HEK293 (cell line): ENCODE data around the gene OLFM3.

Experiments used
- CTCF ChIA-PET: fragments of 350-600 bp; formaldehyde crosslinking; extraction: SDS; loops from one replicate; lab custom pipeline; 2021; ENCODE audit warnings: antibody characterized with exemption; lab: Yijun Ruan, JAX
- POLR2A ChIA-PET: fragments of 300-600 bp; formaldehyde crosslinking; extraction: SDS; loops from one replicate; lab custom pipeline; 2020; ENCODE audit warnings: antibody characterized with exemption, inconsistent platforms; lab: Yijun Ruan, JAX
- H3K27ac ChIP-seq: fragments of 200-500 bp; sonication (Bioruptor generic); 2 replicates; pipeline ENCODE4 v1.5.1; 2014; ENCODE audit warnings: low read depth, low read length, control low read depth, inconsistent platforms; ENCODE audit errors: extremely low read depth
- H3K36me3 ChIP-seq, 2 experiments: fragments of 200-500 bp in 1 of 2; sonication (Bioruptor generic) in 1 of 2; 1 replicate in 1 of 2; 2 replicates in 1 of 2; pipeline ENCODE4 v1.5.1; 2014 to 2017; ENCODE audit warnings: inconsistent platforms in 2 of 2, low read length in 2 of 2; ENCODE audit not compliant: control insufficient read depth in 2 of 2, insufficient read depth in 1 of 2
- H3K4me1 ChIP-seq: fragments of 200-500 bp; sonication (Bioruptor generic); 2 replicates; pipeline ENCODE4 v1.5.1; 2014; ENCODE audit warnings: mild to moderate bottlenecking, low read length, inconsistent platforms; ENCODE audit not compliant: control insufficient read depth, insufficient read depth
- H3K4me3 ChIP-seq: 2 replicates; pipeline ENCODE4 v1.5.1; 2011; ENCODE audit warnings: low read depth, mild to moderate bottlenecking, control low read depth, low read length, moderate library complexity
- H3K9me3 ChIP-seq: fragments of 200-500 bp; sonication (Bioruptor generic); 2 replicates; pipeline ENCODE4 v1.5.1; 2014; ENCODE audit warnings: low read depth, low read length, inconsistent platforms; ENCODE audit not compliant: control insufficient read depth, insufficient read depth
- GFI1B ChIP-seq: fragments of 450-650 bp; formaldehyde crosslinking; IDR thresholded peaks from 2 replicates; pipeline ENCODE4 v1.5.1; 2016; ENCODE audit warnings: missing biosample characterization, missing genetic modification characterization
- HOXA7 ChIP-seq: sonication (generic); formaldehyde crosslinking; IDR thresholded peaks from 2 replicates; pipeline ENCODE4 v1.8.1; 2022; ENCODE audit warnings: missing genetic modification reagents, borderline replicate concordance
- PBX3 ChIP-seq: sonication (generic); formaldehyde crosslinking; IDR thresholded peaks from 2 replicates; pipeline ENCODE4 v1.8.1; 2022; ENCODE audit warnings: mild to moderate bottlenecking, moderate library complexity, missing genetic modification reagents
- PRDM6 ChIP-seq: fragments of 450-650 bp; formaldehyde crosslinking; IDR thresholded peaks from 2 replicates; pipeline ENCODE4 v1.5.1; 2017; ENCODE audit warnings: missing biosample characterization, missing genetic modification characterization
- RBAK ChIP-seq: fragments of 450-650 bp; formaldehyde crosslinking; IDR thresholded peaks from 2 replicates; pipeline ENCODE4 v1.5.1; 2016; ENCODE audit warnings: missing biosample characterization, missing genetic modification characterization
- SALL2 ChIP-seq: fragments of 450-650 bp; formaldehyde crosslinking; IDR thresholded peaks from 2 replicates; pipeline ENCODE4 v1.5.0; 2017; ENCODE audit warnings: missing biosample characterization, mild to moderate bottlenecking, missing genetic modification characterization, borderline replicate concordance
- SCRT2 ChIP-seq: fragments of 450-650 bp; formaldehyde crosslinking; IDR thresholded peaks from 2 replicates; pipeline ENCODE4 v1.5.1; 2016; ENCODE audit warnings: missing biosample characterization, missing genetic modification characterization
- ZBTB10 ChIP-seq: fragments of 450-650 bp; formaldehyde crosslinking; IDR thresholded peaks from 2 replicates; pipeline ENCODE4 v1.5.1; 2016; ENCODE audit warnings: missing biosample characterization, missing genetic modification characterization
- ZBTB11 ChIP-seq: fragments of 450-650 bp; formaldehyde crosslinking; conservative IDR thresholded peaks from 2 replicates; pipeline ENCODE4 v1.5.1; 2016; ENCODE audit warnings: low read depth, missing biosample characterization, missing genetic modification characterization
- ZBTB20 ChIP-seq: fragments of 450-650 bp; formaldehyde crosslinking; IDR thresholded peaks from 2 replicates; pipeline ENCODE4 v1.5.1; 2016; ENCODE audit warnings: missing biosample characterization, missing genetic modification characterization
- ZFP41 ChIP-seq: fragments of 450-650 bp; formaldehyde crosslinking; IDR thresholded peaks from 2 replicates; pipeline ENCODE4 v1.5.1; 2016; ENCODE audit warnings: missing biosample characterization, missing genetic modification characterization, borderline replicate concordance
- ZNF114 ChIP-seq: fragments of 450-650 bp; formaldehyde crosslinking; IDR thresholded peaks from 2 replicates; pipeline ENCODE4 v1.5.0; 2017; ENCODE audit warnings: missing biosample characterization, missing genetic modification characterization
- ZNF133 ChIP-seq: fragments of 450-650 bp; formaldehyde crosslinking; IDR thresholded peaks from 2 replicates; pipeline ENCODE4 v1.5.1; 2016; ENCODE audit warnings: missing biosample characterization, missing genetic modification characterization
- ZNF26 ChIP-seq: fragments of 450-650 bp; formaldehyde crosslinking; IDR thresholded peaks from 2 replicates; pipeline ENCODE4 v1.5.1; 2016; ENCODE audit warnings: missing biosample characterization, missing genetic modification characterization
- ZNF549 ChIP-seq: fragments of 450-650 bp; IDR thresholded peaks from 2 replicates; pipeline ENCODE4 v1.5.1; 2018; ENCODE audit warnings: missing biosample characterization, missing genetic modification characterization, mild to moderate bottlenecking, inconsistent platforms, moderate library complexity
- ZNF596 ChIP-seq: fragments of 450-650 bp; IDR thresholded peaks from 2 replicates; pipeline ENCODE4 v1.5.0; 2018; ENCODE audit warnings: missing biosample characterization, mild to moderate bottlenecking, missing genetic modification characterization, moderate library complexity
- ZNF621 ChIP-seq: fragments of 450-650 bp; formaldehyde crosslinking; IDR thresholded peaks from 2 replicates; pipeline ENCODE4 v1.5.1; 2017; ENCODE audit warnings: missing biosample characterization, missing genetic modification characterization
- ZNF654 ChIP-seq: fragments of 450-650 bp; formaldehyde crosslinking; IDR thresholded peaks from 2 replicates; pipeline ENCODE4 v1.5.1; 2016; ENCODE audit warnings: low read depth, missing biosample characterization, missing genetic modification characterization
- ZNF664 ChIP-seq: fragments of 450-650 bp; formaldehyde crosslinking; IDR thresholded peaks from 2 replicates; pipeline ENCODE4 v1.5.1; 2016; ENCODE audit warnings: missing biosample characterization, missing genetic modification characterization
- ZNF791 ChIP-seq: fragments of 450-650 bp; formaldehyde crosslinking; IDR thresholded peaks from 2 replicates; pipeline ENCODE4 v1.5.1; 2016; ENCODE audit warnings: missing biosample characterization, missing genetic modification characterization
- ZSCAN18 ChIP-seq: fragments of 450-650 bp; formaldehyde crosslinking; IDR thresholded peaks from 2 replicates; pipeline ENCODE4 v1.5.1; 2016; ENCODE audit warnings: missing biosample characterization, missing genetic modification characterization

Gene OLFM3

GRCh38 chr1:101957771-101958170 lies 39.0 kb downstream of the OLFM3 start (continued):
- TF ChIP-seq PRDM6 (tag by site-specific recombination) (no peak), ZNF114 (tag by site-specific recombination) (no peak), ZNF654 (tag by site-specific recombination) (no peak), ZNF621 (tag by site-specific recombination) (no peak), GFI1B (tag by site-specific recombination) (no peak), ZFP41 (tag by site-specific recombination) (no peak)

- no peak for TF ChIP-seq ZSCAN18 (tag by site-specific recombination)
- TF ChIP-seq PBX3 (CRISPR knock-in tag), result no peak
- TF ChIP-seq SCRT2, result no peak
- TF ChIP-seq HOXA7 (CRISPR knock-in tag), result no peak
- TF ChIP-seq ZBTB10 (tag by site-specific recombination), result no peak
- no peak for TF ChIP-seq ZNF791 (tag by site-specific recombination)
- no peak for TF ChIP-seq ZNF549
- no peak for TF ChIP-seq RBAK (tag by site-specific recombination)
- TF ChIP-seq ZBTB20 (tag by site-specific recombination), result no peak
- no peak for TF ChIP-seq ZNF664 (tag by site-specific recombination)
- TF ChIP-seq ZNF133 (tag by site-specific recombination), result no peak
- TF ChIP-seq SALL2, result no peak
- no peak for TF ChIP-seq ZNF26 (tag by site-specific recombination)
- no peak for TF ChIP-seq ZNF596 (tag by site-specific recombination)
- no peak for TF ChIP-seq ZBTB11 (tag by site-specific recombination)
- no peaks in the 10 kb centered on the region for H3K4me1 ChIP-seq
- H3K9me3 ChIP-seq, result no peaks in the 10 kb centered on the region
- H3K36me3 ChIP-seq, result no peaks in the 10 kb centered on the region
- ChIA-PET POLR2A (interaction anchor here (0.6 kb wide), 1 partner anchor 172 kb away, joined by 3 read pairs; no protein-coding TSS in a partner anchor), CTCF (no interaction called here)
- H3K4me3 ChIP-seq, result no peak overlapping the region
- H3K27ac ChIP-seq, result no peak overlapping the region
Measured at GRCh38 chr1:101953623-101954022, 43.1 kb downstream of the OLFM3 start.
